Fibroblast of skin of right quadriceps (primary cell): Measurements from ENCODE around the gene FAM193B.
"Not testable (repeated sequence)": the region's sequence is repeated elsewhere in the genome, so short reads cannot be mapped to it uniquely, and the experiment has no call there.

Experiments used
- DNase-seq: peaks from one replicate; pipeline ENCODE4 v3.0.0-alpha.2; 2013

The FAM193B gene

GRCh38 chr5:177497292-177498012 is 56.9 kb downstream of the FAM193B start, which contains the start of gene PDLIM7:
Gene PDLIM7 (minus strand): TSS chr5:177497604. CDS start chr5:177496512, 1,092 bp downstream.
- DNase-seq: peak; percentile 98

- DNase-seq: peak; percentile 98
Measured at GRCh38 chr5:177496727-177497291, 57.6 kb downstream of the FAM193B start.

- DNase-seq: peak; percentile 72
Measured at GRCh38 chr5:177496070-177496726, 58.2 kb downstream of the FAM193B start.

GRCh38 chr5:177495243-177496060 is 58.9 kb downstream of the FAM193B start:
- DNase-seq: peak; percentile 91

GRCh38 chr5:177494346-177495195 is 59.8 kb downstream of the FAM193B start:
- peak; percentile 94 for DNase-seq

GRCh38 chr5:177493795-177494345 is 60.5 kb downstream of the FAM193B start:
- no peak for DNase-seq

- DNase-seq: no peak
Measured at GRCh38 chr5:177492841-177493240, 61.5 kb downstream of the FAM193B start.

- no peak for DNase-seq
Measured at GRCh38 chr5:177491983-177492746, 62.2 kb downstream of the FAM193B start.

- DNase-seq: no peak
Measured at GRCh38 chr5:177491429-177491945, 62.9 kb downstream of the FAM193B start.

GRCh38 chr5:177490992-177491391 is 63.4 kb downstream of the FAM193B start:
- DNase-seq: no peak

- no peak for DNase-seq
Measured at GRCh38 chr5:177490311-177490991, 63.9 kb downstream of the FAM193B start.

GRCh38 chr5:177489119-177489716 is 65.1 kb downstream of the FAM193B start:
- no peak for DNase-seq

GRCh38 chr5:177487975-177488374 is 66.4 kb downstream of the FAM193B start:
- no peak for DNase-seq

- no peak for DNase-seq
Measured at GRCh38 chr5:177487144-177487543, 67.2 kb downstream of the FAM193B start.

- no peak for DNase-seq
Measured at GRCh38 chr5:177486256-177486655, 68.1 kb downstream of the FAM193B start.

- not testable (repeated sequence) for DNase-seq
Measured at GRCh38 chr5:177485753-177486152, 68.6 kb downstream of the FAM193B start.

- no peak for DNase-seq
Measured at GRCh38 chr5:177484902-177485549, 69.3 kb downstream of the FAM193B start.

- DNase-seq: no peak
Measured at GRCh38 chr5:177483994-177484901, 70.1 kb downstream of the FAM193B start.
